HG03565 (cell line): Measurements from ENCODE around the gene RXRA.

ENCODE experiments used
- ATAC-seq: cut with Tn5 transposase; IDR thresholded peaks from one replicate; pipeline ENCODE4 v1.9.1; 2021; ENCODE audit warnings: mild to moderate bottlenecking, moderate library complexity; ENCODE audit not compliant: unreplicated experiment

RXRA gene

DNA sequence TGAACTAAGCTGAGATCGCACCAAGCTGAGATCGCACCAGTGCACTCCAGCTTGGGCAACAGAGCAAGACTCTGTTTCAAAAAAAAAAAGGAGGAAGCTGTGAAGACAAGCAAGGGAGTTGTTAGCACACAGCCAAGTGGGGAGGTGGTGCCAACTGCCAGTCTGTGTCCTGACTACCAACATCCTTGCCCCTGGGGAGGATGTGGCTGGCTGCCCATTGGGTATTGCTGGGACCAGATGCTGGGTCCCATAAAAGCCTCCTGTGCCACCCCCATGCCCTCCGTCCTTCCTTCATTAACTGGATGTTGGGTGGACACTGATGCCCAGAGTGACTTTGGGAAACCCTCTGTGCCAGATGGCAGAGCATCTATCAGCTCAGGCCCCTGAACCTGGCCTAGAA is 158.2 kb downstream of the RXRA start:
- ATAC-seq: no peak

DNA sequence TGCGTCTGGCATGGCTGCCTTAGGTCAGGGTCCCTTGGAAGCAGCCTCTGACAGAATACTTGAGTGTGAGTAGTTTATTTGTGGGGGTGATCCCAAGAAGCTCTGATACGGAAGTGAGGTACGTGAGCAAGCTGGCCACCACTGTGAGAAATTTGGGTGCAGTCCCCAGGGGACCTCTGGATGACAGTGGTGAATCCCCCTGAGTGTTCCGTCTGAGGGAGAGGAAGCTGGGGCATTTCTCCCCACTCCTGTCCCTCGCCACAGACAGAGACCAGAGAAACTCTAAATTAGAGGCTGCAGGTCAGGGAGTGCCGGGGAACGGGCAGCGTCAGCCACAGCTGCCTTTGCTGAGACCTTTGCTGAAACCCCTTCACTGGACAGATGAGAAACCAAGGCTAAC is 159.4 kb downstream of the RXRA start:
- no peak for ATAC-seq

DNA sequence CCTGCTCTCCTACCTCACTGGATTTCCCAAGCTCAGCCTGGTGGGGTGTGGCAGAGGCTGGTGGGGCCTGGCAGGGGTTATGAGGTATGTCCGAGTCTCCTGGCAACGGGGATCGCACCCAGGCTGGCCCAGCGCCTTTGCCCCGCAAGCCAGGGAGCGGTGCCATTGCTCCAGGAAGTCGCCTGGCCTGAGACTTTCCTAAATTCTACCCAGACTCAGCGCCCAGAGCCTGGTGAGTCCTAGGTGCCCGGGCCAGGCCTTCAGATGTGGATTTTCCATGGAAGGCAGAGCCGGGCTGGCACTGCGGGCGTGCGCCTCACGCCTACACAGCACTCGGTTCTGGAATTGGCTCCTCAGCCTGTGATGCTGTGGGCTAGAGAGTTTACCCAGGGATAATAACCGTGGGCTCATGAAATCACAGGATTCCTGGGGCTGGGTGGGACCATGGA is 159.9 kb downstream of the RXRA start:
- ATAC-seq: no peak

DNA sequence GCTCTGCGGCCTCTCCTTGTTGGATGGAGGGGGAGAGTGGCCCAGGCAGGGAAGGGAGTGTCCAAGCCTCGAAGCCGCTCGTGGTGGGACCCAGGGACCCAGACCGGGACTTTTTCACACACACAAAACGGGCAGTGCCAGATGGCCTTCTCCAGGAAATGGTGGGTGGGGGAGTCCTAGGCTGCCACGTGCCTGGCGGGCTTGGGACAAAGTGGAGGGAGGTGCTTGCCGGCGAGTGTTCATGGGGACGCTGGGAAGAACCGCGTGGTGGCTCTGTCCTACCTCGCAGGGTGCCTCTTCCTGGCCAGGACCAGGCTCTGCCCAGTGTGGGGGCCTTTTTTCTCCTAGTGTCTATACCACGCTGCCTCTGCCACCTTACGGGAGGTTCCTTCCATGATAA is 160.3 kb downstream of the RXRA start:
- no peak for ATAC-seq
